T-helper 2 cell treated with Interferon-gamma antibody and Interleukin-4, amounts not matched to agents 100 ng/mL and 5 ng/mL, for 36 hours (primary cell): Measurements from ENCODE around the gene CYLC2. TPM values are rescaled to one million over a fixed set of nuclear protein-coding genes. Genes with fewer than 3 reads are reported as not detected.

Experiments used
- intact Hi-C: fragments of 100-400 bp; cut with micrococcal nuclease; formaldehyde crosslinking; loops from one replicate; pipeline ENCODE4 v1.15.1; 2023
- total RNA-seq: library from RNA; stranded (reverse); gene quantifications from 2 replicates; pipeline ENCODE4 v1.2.3, GENCODE V29; 2022

The CYLC2 gene, protein sequence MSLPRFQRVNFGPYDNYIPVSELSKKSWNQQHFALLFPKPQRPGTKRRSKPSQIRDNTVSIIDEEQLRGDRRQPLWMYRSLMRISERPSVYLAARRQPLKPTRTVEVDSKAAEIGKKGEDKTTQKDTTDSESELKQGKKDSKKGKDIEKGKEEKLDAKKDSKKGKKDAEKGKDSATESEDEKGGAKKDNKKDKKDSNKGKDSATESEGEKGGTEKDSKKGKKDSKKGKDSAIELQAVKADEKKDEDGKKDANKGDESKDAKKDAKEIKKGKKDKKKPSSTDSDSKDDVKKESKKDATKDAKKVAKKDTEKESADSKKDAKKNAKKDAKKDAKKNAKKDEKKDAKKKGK
- total RNA-seq, result not detected in 2 replicates

DNA sequence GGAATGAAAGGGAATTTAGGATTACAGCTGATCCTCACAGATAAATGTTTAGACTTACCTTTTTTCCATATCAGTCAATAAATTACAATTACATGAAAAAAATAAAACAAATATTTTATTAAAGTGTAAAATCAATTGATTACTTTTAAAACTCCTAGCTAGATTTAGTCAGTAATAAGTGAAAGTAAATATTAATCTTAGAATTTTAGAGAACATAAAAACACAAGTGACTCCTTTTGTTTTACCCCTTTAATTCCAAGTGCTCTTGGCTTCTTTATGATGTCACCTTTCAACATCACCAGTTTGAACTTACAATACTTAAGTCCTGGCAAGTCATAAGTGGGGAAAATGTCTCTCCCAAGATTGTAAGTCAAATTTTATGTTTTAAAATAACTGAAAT is at the start of gene CYLC2:
CYLC2 (plus strand) TSS at position 301 of the 400 bp plus-strand sequence; CDS start at position 349, 48 bp downstream.
- intact Hi-C loops, result no loop called here

GRCh38 chr9:102950346-102950745 is 44.8 kb upstream of the CYLC2 start:
- intact Hi-C loops, result no loop called here

DNA sequence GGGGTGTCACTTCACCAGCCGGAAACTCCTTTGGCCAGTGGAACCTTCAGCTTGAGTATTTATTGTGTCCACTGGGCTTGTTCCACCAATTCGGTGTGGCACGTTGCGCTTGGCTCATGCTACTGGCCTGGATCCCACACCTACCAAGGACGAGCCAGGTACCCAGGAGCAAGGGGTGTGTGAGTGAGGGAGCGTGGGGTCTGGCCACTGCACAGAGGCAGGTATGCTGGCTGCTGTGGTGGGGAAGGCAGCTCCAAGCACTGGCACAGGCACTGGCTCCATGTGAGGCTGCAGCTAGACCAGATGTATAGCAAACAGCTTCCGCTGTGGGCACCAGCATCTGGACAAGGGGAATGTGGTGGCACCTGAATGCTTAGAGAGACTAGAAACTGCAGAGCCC is 28.1 kb upstream of the CYLC2 start:
- intact Hi-C loops, result no loop called here

GRCh38 chr9:102967979-102968378 is 27.2 kb upstream of the CYLC2 start:
- intact Hi-C loops, result no loop called here

- intact Hi-C loops, result no loop called here
These were observed 22.4 kb upstream of the CYLC2 start for GRCh38 chr9:102972780-102973179.

GRCh38 chr9:102974530-102974929 is 20.6 kb upstream of the CYLC2 start:
- intact Hi-C loops, result no loop called here

DNA sequence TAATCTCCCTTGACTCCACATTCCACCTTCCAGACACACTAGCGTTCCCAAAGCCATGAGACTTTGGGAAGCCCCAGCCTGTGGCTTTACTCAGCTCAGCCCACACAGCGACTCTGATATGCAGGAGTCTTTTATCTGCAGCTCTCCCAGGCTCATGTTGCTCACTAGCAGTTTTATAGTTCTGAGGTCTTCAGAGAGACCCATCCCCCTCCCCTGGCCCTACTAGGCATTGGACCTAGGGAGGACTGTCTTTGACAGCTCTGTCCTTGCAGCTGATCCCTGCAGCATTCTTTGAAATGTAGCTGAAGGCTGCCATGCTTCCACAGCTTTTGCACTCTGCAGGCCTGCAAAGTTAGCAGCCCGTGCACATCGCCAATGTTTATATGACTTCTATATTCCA is 19.9 kb upstream of the CYLC2 start:
- intact Hi-C loops, result no loop called here

GRCh38 chr9:102985162-102985895 is 9.8 kb upstream of the CYLC2 start:
- intact Hi-C loops, result no loop called here

- intact Hi-C loops, result no loop called here
These were observed 8.7 kb upstream of the CYLC2 start for GRCh38 chr9:102986425-102986824.

DNA sequence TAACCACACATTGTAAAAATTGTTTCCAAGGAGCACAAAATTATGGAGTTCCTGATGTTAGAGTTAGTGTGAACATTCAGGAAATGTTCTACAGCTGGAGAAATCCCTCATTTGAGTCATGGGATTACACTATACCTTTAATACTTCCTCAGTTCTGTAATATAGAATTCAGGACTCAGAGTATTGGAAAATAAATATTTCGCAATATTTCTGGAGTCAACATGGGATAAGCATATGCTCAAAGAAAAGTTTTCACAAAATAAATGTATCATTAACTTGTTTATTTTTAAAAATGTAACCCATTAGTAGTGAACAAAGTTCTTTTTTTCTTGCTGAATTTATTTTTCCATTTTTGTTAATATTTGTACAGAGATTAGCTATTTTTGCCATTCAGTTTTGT is 8.6 kb downstream of the CYLC2 start:
- intact Hi-C loops, result no loop called here

- intact Hi-C loops, result no loop called here
These were observed 19.1 kb downstream of the CYLC2 start for GRCh38 chr9:103014242-103014641.

DNA sequence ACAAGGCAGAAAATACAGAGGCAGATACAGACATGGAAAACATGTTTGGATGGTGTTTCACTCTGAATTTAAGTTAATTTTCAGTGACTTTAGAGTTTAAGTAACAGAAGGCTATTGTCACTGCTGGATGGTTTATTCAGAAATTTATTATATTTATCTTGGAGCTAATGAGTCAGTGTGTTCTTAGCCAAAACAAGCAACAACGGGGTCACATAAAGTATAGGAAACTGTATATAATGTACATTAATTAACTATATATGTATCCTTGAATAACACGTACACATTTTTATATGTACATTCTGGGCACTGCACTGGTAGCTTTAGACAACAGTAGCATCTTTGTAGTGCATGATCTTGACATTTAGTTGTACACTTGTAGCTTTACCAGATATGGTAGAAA is 30.7 kb downstream of the CYLC2 start:
- intact Hi-C loops, result no loop called here

GRCh38 chr9:103037508-103038477 is 42.7 kb downstream of the CYLC2 start:
- intact Hi-C loops, result no loop called here

DNA sequence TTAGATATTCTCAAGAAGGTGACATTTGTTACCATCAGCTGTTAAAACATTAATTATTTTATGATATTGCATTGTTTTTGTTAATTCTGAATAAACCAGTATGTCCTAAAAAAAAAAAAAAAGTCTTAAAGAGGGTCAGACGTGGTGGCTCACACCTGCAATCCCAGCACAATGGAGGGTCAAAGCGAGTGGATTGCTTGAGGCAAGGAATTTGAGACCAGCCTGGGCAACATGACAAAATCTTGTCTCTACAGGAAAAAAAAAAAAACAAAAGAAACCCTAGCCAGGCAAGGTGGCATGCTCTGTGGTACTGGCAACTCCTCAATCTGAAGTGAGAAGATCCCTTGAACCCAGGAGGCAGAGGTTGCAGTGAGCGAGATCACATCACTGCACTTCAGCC is 46.8 kb downstream of the CYLC2 start:
- intact Hi-C loops, result no loop called here
